Astrocyte (in vitro differentiated cells and primary cell): ENCODE data around the gene HOXD4. TPM values are rescaled to one million over a fixed set of nuclear protein-coding genes. Genes with fewer than 3 reads are reported as not detected.

Experiments used
- DNase-seq: peaks from one replicate; pipeline ENCODE4 v3.0.0-alpha.2; 2010; ENCODE audit warnings: low read depth
- FAIRE-seq: peaks from 2 replicates; lab custom pipeline; 2011; peaks lifted over from hg19 to GRCh38; lab: Jason Lieb, UNC
- H2AFZ ChIP-seq: 2 replicates; pipeline ENCODE4 v1.6.0; 2012; ENCODE audit warnings: low read depth, low read length, inconsistent platforms
- H3K27ac ChIP-seq: 2 replicates; pipeline ENCODE4 v1.5.1; 2011; ENCODE audit warnings: low read depth, low read length, inconsistent platforms
- H3K27me3 ChIP-seq: 2 replicates; pipeline ENCODE4 v1.6.0; 2011; ENCODE audit warnings: low read length, inconsistent platforms; ENCODE audit not compliant: insufficient read depth
- H3K36me3 ChIP-seq: 2 replicates; pipeline ENCODE4 v1.5.1; 2011; ENCODE audit warnings: low read length, inconsistent platforms; ENCODE audit not compliant: insufficient read depth
- H3K4me1 ChIP-seq: 2 replicates; pipeline ENCODE4 v1.5.1; 2011; ENCODE audit warnings: low read length, inconsistent platforms; ENCODE audit not compliant: insufficient read depth
- H3K4me2 ChIP-seq: 2 replicates; pipeline ENCODE4 v1.6.0; 2012; ENCODE audit warnings: low read length, inconsistent platforms
- H3K4me3 ChIP-seq: 2 replicates; pipeline ENCODE4 v1.5.1; 2011; ENCODE audit warnings: low read depth, mild to moderate bottlenecking, low read length, inconsistent platforms; ENCODE audit not compliant: insufficient read depth
- H3K79me2 ChIP-seq: 2 replicates; pipeline ENCODE4 v1.6.0; 2012; ENCODE audit warnings: mild to moderate bottlenecking, low read length, inconsistent platforms; ENCODE audit not compliant: insufficient read depth
- H3K9ac ChIP-seq: 2 replicates; pipeline ENCODE4 v1.6.0; 2012; ENCODE audit warnings: mild to moderate bottlenecking, low read length, inconsistent platforms
- H3K9me3 ChIP-seq: 2 replicates; pipeline ENCODE4 v1.5.1; 2012; ENCODE audit warnings: low read depth, mild to moderate bottlenecking, low read length, inconsistent platforms; ENCODE audit not compliant: insufficient read depth
- H4K20me1 ChIP-seq: 2 replicates; pipeline ENCODE4 v1.6.0; 2012; ENCODE audit warnings: low read length, inconsistent platforms; ENCODE audit not compliant: insufficient read depth
- H3K27ac Mint-ChIP-seq: one replicate; pipeline ENCODE4 v1.8.0; 2021; ENCODE audit warnings: mild to moderate bottlenecking, mixed read lengths; ENCODE audit not compliant: unreplicated experiment
- H3K27me3 Mint-ChIP-seq: one replicate; pipeline ENCODE4 v1.8.0; 2021; ENCODE audit warnings: low read depth, mixed read lengths; ENCODE audit not compliant: unreplicated experiment
- H3K36me3 Mint-ChIP-seq: one replicate; pipeline ENCODE4 v1.8.0; 2021; ENCODE audit warnings: low read depth, mixed read lengths; ENCODE audit not compliant: unreplicated experiment
- H3K4me1 Mint-ChIP-seq: one replicate; pipeline ENCODE4 v1.8.0; 2021; ENCODE audit warnings: low read depth, mixed read lengths; ENCODE audit not compliant: unreplicated experiment
- H3K4me3 Mint-ChIP-seq: one replicate; pipeline ENCODE4 v1.8.0; 2021; ENCODE audit warnings: mild to moderate bottlenecking, moderate library complexity, mixed read lengths; ENCODE audit not compliant: unreplicated experiment
- H3K9me3 Mint-ChIP-seq: one replicate; pipeline ENCODE4 v1.8.0; 2021; ENCODE audit warnings: mild to moderate bottlenecking, mixed read lengths; ENCODE audit not compliant: unreplicated experiment
- CTCF ChIP-seq: IDR thresholded peaks from 2 replicates; pipeline ENCODE4 v1.5.1; 2011; ENCODE audit warnings: low read depth, mild to moderate bottlenecking, inconsistent platforms, low read length, moderate library complexity; ENCODE audit not compliant: insufficient read depth
- EZH2 ChIP-seq: IDR thresholded peaks from 2 replicates; pipeline ENCODE4 v1.6.1; 2012; ENCODE audit warnings: mild to moderate bottlenecking, low read length, inconsistent platforms; ENCODE audit not compliant: insufficient read depth
- total RNA-seq: library from RNA; stranded (reverse); gene quantifications from 2 replicates; pipeline ENCODE4 v1.2.1, GENCODE V29; 2021

The HOXD4 gene
- total RNA-seq, 1 donor from 2014 or later = not detected

- FAIRE-seq = no peak
- H3K9ac ChIP-seq = no peak overlapping the region
- no peaks in the 10 kb centered on the region for H4K20me1 ChIP-seq
- peaks cover 4% of the 10 kb centered on the region for H3K4me1 ChIP-seq
- Mint-ChIP-seq H3K4me3 (no peak overlapping the region), H3K27ac (no peak overlapping the region), H3K9me3 (peaks cover 13% of the 10 kb centered on the region), H3K4me1 (peaks cover 12% of the 10 kb centered on the region), H3K36me3 (no peaks in the 10 kb centered on the region), H3K27me3 (peaks cover 83% of the 10 kb centered on the region)
- no peaks in the 10 kb centered on the region for H3K79me2 ChIP-seq
- peak; percentile 68 for DNase-seq
- H3K9me3 ChIP-seq = no peaks in the 10 kb centered on the region
- H2AFZ ChIP-seq = no peak overlapping the region
- peak overlapping the region; percentile 50 for H3K4me2 ChIP-seq
- peaks cover 68% of the 10 kb centered on the region for H3K27me3 ChIP-seq
- H3K36me3 ChIP-seq = no peaks in the 10 kb centered on the region
- peak overlapping the region; percentile 31 for H3K4me3 ChIP-seq
- TF ChIP-seq CTCF (no peak), EZH2 (no peak)
- no peak overlapping the region for H3K27ac ChIP-seq
Observed at GRCh38 chr2:176173567-176174381, 22.4 kb downstream of the HOXD4 start.

GRCh38 chr2:176174382-176174823, 23.1 kb downstream of the HOXD4 start:
- peak overlapping the region; percentile 62 for H3K27ac Mint-ChIP-seq
- peak overlapping the region; percentile 50 for H3K4me2 ChIP-seq
- H3K4me1 Mint-ChIP-seq = peaks cover 12% of the 10 kb centered on the region
- no peaks in the 10 kb centered on the region for H3K36me3 ChIP-seq
- peaks cover 13% of the 10 kb centered on the region for H3K9me3 Mint-ChIP-seq
- no peak overlapping the region for H3K4me3 ChIP-seq
- DNase-seq (peak; percentile 70), FAIRE-seq (no peak)
- peak overlapping the region; percentile 73 for H3K4me3 Mint-ChIP-seq
- H2AFZ ChIP-seq = no peak overlapping the region
- peaks cover 74% of the 10 kb centered on the region for H3K27me3 ChIP-seq
- H3K27me3 Mint-ChIP-seq = peaks cover 85% of the 10 kb centered on the region
- H3K27ac ChIP-seq = no peak overlapping the region
- peak; percentile 61 for TF ChIP-seq EZH2
- TF ChIP-seq CTCF = no peak
- no peaks in the 10 kb centered on the region for H4K20me1 ChIP-seq
- H3K9ac ChIP-seq = no peak overlapping the region
- H3K36me3 Mint-ChIP-seq = no peaks in the 10 kb centered on the region
- H3K9me3 ChIP-seq = no peaks in the 10 kb centered on the region
- H3K79me2 ChIP-seq = no peaks in the 10 kb centered on the region
- H3K4me1 ChIP-seq = peaks cover 4% of the 10 kb centered on the region
